Effector memory CD8-positive, alpha-beta T cell (primary cell): ENCODE data around the gene L1CAM.
A peak's percentile ranks its signal among the peaks of the same experiment; 100 is the strongest.

ENCODE experiments used
- ATAC-seq: fragments of 150-1000 bp; cut with Tn5 transposase; replicated peaks from 2 replicates; pipeline ENCODE4 v1.10.0; 2021; ENCODE audit warnings: mild to moderate bottlenecking, moderate library complexity
- DNase-seq, 3 experiments: peaks; one replicate each; pipeline ENCODE4 v3.0.0; 2021
- H3K27ac Mint-ChIP-seq, 2 donors: one replicate each; pipeline ENCODE4 v1.8.0; 2022; ENCODE audit warnings: mild to moderate bottlenecking in 2 of 2, mixed read lengths in 2 of 2, moderate library complexity in 2 of 2
- H3K27me3 Mint-ChIP-seq, 2 donors: one replicate each; pipeline ENCODE4 v1.8.0; 2022; ENCODE audit warnings: mixed read lengths in 2 of 2
- H3K36me3 Mint-ChIP-seq: one replicate; pipeline ENCODE4 v1.8.0; 2022; ENCODE audit warnings: mild to moderate bottlenecking, moderate library complexity, mixed read lengths; ENCODE audit not compliant: insufficient read depth
- H3K4me1 Mint-ChIP-seq, 2 donors: one replicate each; pipeline ENCODE4 v1.8.0; 2022; ENCODE audit warnings: low read depth in 2 of 2, mixed read lengths in 2 of 2
- H3K4me3 Mint-ChIP-seq, 2 donors: one replicate each; pipeline ENCODE4 v1.8.0; 2022; ENCODE audit warnings: mild to moderate bottlenecking in 2 of 2, mixed read lengths in 2 of 2, moderate library complexity in 2 of 2
- H3K9me3 Mint-ChIP-seq, 2 donors: one replicate each; pipeline ENCODE4 v1.8.0; 2022; ENCODE audit warnings: mixed read lengths in 2 of 2

L1CAM gene

GRCh38 chrX:153928846-153929245, 42.9 kb upstream of the L1CAM start:
- Mint-ChIP-seq H3K36me3 (peaks cover 42% of the 10 kb centered on the region), H3K27ac (peak overlapping the region; percentile 95 to 99), H3K9me3 (no peaks in the 10 kb centered on the region), H3K4me1 (peaks cover 17 to 29% of the 10 kb centered on the region in 2 donors), H3K4me3 (peak overlapping the region; percentile 87 to 91), H3K27me3 (no peaks in the 10 kb centered on the region)
- DNase-seq (no peak), ATAC-seq (no peak)

- Mint-ChIP-seq H3K36me3 (peaks cover 45% of the 10 kb centered on the region), H3K27me3 (no peaks in the 10 kb centered on the region), H3K27ac (peak overlapping the region; percentile 95 to 99), H3K4me3 (peak overlapping the region; percentile 87 to 91), H3K4me1 (peaks cover 15 to 32% of the 10 kb centered on the region in 2 donors), H3K9me3 (no peaks in the 10 kb centered on the region)
- peak; percentile 85 to 86 (median 86) for DNase-seq
- peak; percentile 73 for ATAC-seq
These were observed 42.2 kb upstream of the L1CAM start for GRCh38 chrX:153927922-153928760.

- DNase-seq = peak in 1 of 3 experiments; percentile 13
- ATAC-seq = no peak
- Mint-ChIP-seq H3K9me3 (no peaks in the 10 kb centered on the region), H3K4me3 (peak overlapping the region; percentile 87 to 91), H3K36me3 (peaks cover 42% of the 10 kb centered on the region), H3K27ac (peak overlapping the region; percentile 95 to 99), H3K27me3 (no peaks in the 10 kb centered on the region), H3K4me1 (peaks cover 21 to 34% of the 10 kb centered on the region in 2 donors)
These were observed 41.6 kb upstream of the L1CAM start for GRCh38 chrX:153927672-153927921.

- DNase-seq (peak; percentile 64 to 65 (median 64)), ATAC-seq (peak; percentile 55)
- peaks cover 23 to 38% of the 10 kb centered on the region in 2 donors for H3K4me1 Mint-ChIP-seq
These were observed 41.1 kb upstream of the L1CAM start for GRCh38 chrX:153926858-153927671.

GRCh38 chrX:153926552-153926857, 40.5 kb upstream of the L1CAM start:
- Mint-ChIP-seq H3K27me3 (no peaks in the 10 kb centered on the region), H3K4me3 (peak overlapping the region; percentile 87 to 91), H3K36me3 (peaks cover 45% of the 10 kb centered on the region), H3K9me3 (no peaks in the 10 kb centered on the region), H3K27ac (peak overlapping the region; percentile 95 to 99), H3K4me1 (peaks cover 23 to 39% of the 10 kb centered on the region in 2 donors)
- ATAC-seq (peak; percentile 0), DNase-seq (no peak)

More at GRCh38 chrX:153926858-153927671, 41.1 kb upstream of the L1CAM start:
- H3K4me3 Mint-ChIP-seq = peak overlapping the region; percentile 87 to 91
- no peaks in the 10 kb centered on the region for H3K27me3 Mint-ChIP-seq
- H3K9me3 Mint-ChIP-seq = no peaks in the 10 kb centered on the region
- H3K36me3 Mint-ChIP-seq = peaks cover 43% of the 10 kb centered on the region
- H3K27ac Mint-ChIP-seq = peak overlapping the region; percentile 95 to 99

GRCh38 chrX:153925739-153926551, 40.0 kb upstream of the L1CAM start, which contains the start of gene ARHGAP4:
TSS of gene ARHGAP4 (minus strand) at chrX:153926264. CDS start at chrX:153926202, 62 bp downstream.
- Mint-ChIP-seq H3K27ac (peak within 1 kb of the TSS; percentile 95 to 99), H3K36me3 (peaks cover 45% of the 10 kb centered on the region), H3K9me3 (no peaks in the 10 kb centered on the region), H3K4me3 (peak within 1 kb of the TSS; percentile 89 to 91), H3K27me3 (no peaks in the 10 kb centered on the region), H3K4me1 (peaks cover 23 to 36% of the 10 kb centered on the region in 2 donors)
- ATAC-seq (peak; percentile 2), DNase-seq (peak in 2 of 3 experiments; percentile 21 to 25)

- H3K9me3 Mint-ChIP-seq = no peaks in the 10 kb centered on the region
- peaks cover 49% of the 10 kb centered on the region for H3K36me3 Mint-ChIP-seq
- H3K27ac Mint-ChIP-seq = peak overlapping the region; percentile 94 to 99
- no peak for DNase-seq
- ATAC-seq = no peak
- H3K4me1 Mint-ChIP-seq = peaks cover 23 to 36% of the 10 kb centered on the region in 2 donors
- H3K4me3 Mint-ChIP-seq = peak overlapping the region; percentile 89 to 91
- H3K27me3 Mint-ChIP-seq = no peaks in the 10 kb centered on the region
These were observed 39.4 kb upstream of the L1CAM start for GRCh38 chrX:153925387-153925738.

- Mint-ChIP-seq H3K4me1 (peaks cover 23 to 35% of the 10 kb centered on the region in 2 donors), H3K4me3 (peak overlapping the region; percentile 89 to 91), H3K36me3 (peaks cover 54% of the 10 kb centered on the region), H3K27ac (peak overlapping the region; percentile 94 to 99), H3K9me3 (no peaks in the 10 kb centered on the region), H3K27me3 (no peaks in the 10 kb centered on the region)
- DNase-seq (peak; percentile 26 to 32 (median 31)), ATAC-seq (no peak)
These were observed 38.3 kb upstream of the L1CAM start for GRCh38 chrX:153924149-153924861.

- Mint-ChIP-seq H3K27me3 (no peaks in the 10 kb centered on the region), H3K36me3 (peaks cover 57% of the 10 kb centered on the region), H3K9me3 (no peaks in the 10 kb centered on the region), H3K27ac (peak overlapping the region; percentile 94 to 99), H3K4me3 (peak overlapping the region; percentile 89 to 91), H3K4me1 (peaks cover 19 to 31% of the 10 kb centered on the region in 2 donors)
- ATAC-seq = no peak
- DNase-seq = no peak
These were observed 37.2 kb upstream of the L1CAM start for GRCh38 chrX:153922932-153923857.

- Mint-ChIP-seq H3K27me3 (no peaks in the 10 kb centered on the region), H3K9me3 (no peaks in the 10 kb centered on the region), H3K4me1 (peaks cover 13 to 28% of the 10 kb centered on the region in 2 donors), H3K4me3 (peak overlapping the region; percentile 89 to 91), H3K36me3 (peaks cover 56% of the 10 kb centered on the region), H3K27ac (peak overlapping the region; percentile 94 to 99)
- DNase-seq (no peak), ATAC-seq (no peak)
These were observed 35.8 kb upstream of the L1CAM start for GRCh38 chrX:153921511-153922446.

- Mint-ChIP-seq H3K36me3 (peaks cover 56% of the 10 kb centered on the region), H3K27ac (peak overlapping the region in 1 of 2 donors; percentile 57)
These were observed 35.1 kb upstream of the L1CAM start for GRCh38 chrX:153921070-153921469.

More at GRCh38 chrX:153921070-153921469, 35.1 kb upstream of the L1CAM start:
- Mint-ChIP-seq H3K4me1 (peaks cover 17 to 23% of the 10 kb centered on the region in 2 donors), H3K9me3 (no peaks in the 10 kb centered on the region), H3K4me3 (no peak overlapping the region), H3K27me3 (no peaks in the 10 kb centered on the region)
- DNase-seq (no peak), ATAC-seq (no peak)
